Measurements from ENCODE around the gene OR11L1.

The OR11L1 gene, protein sequence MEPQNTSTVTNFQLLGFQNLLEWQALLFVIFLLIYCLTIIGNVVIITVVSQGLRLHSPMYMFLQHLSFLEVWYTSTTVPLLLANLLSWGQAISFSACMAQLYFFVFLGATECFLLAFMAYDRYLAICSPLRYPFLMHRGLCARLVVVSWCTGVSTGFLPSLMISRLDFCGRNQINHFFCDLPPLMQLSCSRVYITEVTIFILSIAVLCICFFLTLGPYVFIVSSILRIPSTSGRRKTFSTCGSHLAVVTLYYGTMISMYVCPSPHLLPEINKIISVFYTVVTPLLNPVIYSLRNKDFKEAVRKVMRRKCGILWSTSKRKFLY

DNA sequence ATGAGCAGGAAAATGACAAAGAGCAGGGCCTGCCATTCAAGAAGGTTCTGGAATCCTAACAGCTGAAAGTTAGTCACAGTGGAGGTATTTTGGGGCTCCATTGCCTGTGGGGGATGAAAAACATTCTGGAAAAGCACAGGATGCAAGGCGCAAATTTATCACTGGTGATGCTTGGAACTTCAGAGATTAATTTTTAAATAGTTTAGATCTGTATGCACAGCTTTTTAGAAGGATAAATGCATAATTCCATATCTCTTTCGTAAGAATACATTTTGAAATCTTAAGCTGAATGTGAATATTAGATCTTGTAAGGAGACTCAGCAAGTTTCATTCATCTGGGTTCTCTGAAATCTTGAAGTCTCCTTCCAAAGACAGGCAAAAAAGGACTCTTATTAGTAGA is at the start of gene OR11L1:
Gene OR11L1, minus strand, starts transcription at position 101 of the 400 bp plus-strand sequence. Its CDS starts 0 bp downstream, at position 101.
- no peak for DNase-seq (ENCODE audit: low read depth)

DNA sequence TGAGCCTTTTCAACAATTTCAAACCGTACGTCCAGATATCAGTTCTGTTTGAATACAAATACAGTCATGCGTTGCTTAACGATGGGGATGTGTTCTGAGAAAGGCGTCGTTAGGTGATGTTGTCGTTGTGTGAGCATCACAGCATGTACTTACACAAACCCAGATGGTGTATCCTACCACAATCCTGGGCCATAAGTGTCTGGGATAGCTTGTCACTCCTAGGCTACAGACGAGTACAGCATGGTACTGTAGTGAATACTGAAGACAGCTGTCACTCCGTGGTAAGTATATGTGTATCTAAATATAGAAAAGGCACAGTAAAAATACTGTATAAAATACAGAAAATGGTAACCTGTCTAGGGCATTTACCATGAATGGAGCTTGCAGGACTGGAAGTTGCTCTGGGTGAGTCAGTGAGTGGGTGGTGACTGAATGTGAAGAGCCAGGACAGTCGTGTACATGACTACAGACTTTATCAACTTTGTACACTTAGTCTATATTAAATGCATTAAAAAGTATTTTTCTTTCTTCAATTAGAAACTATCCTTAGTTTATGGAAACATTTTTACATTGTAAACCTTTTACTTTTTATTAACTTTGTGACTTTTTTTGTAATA is 43.2 kb upstream of the OR11L1 start:
- no peak for DNase-seq (ENCODE audit: low read depth)

DNA sequence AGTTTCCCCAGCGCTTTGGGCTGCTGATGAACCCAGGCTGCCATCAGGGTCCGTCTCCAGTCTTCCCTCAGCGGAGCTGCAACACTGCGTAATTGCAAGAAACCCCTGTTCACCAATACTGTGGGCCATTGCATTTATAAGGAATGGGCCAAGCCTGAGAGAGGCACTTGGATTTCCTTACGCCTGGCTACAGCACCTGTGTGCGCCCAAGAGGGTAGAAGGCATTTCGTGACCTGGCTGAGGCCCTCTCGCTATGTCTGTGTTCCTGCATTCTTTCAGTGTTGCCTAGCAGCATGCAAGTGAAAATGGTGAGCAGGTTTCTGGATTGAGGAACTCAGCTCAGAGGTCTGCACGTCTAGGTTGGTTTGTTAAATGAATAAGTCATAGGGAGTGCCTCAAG is 41.6 kb upstream of the OR11L1 start:
- DNase-seq (ENCODE audit: low read depth): no peak

DNA sequence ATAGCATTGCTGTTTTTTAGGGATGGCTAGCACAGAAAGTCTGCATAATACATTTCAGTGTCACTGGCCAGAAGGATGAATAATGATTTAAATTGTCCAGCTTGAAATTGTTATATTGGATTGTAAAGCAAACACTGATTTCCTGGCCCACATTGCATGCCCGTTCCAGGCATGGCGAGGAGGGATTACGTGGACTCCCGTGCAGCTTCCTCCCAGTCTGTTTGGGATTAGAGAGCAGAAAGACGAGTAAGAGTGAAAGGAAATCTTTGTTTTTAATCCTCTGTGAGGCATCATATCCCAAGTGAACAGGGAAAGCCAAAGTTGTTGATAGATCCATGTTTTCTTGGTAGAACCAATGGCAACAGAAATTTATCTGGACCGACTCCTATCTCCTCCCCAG is 23.7 kb upstream of the OR11L1 start:
- no peak for DNase-seq (ENCODE audit: low read depth)

DNA sequence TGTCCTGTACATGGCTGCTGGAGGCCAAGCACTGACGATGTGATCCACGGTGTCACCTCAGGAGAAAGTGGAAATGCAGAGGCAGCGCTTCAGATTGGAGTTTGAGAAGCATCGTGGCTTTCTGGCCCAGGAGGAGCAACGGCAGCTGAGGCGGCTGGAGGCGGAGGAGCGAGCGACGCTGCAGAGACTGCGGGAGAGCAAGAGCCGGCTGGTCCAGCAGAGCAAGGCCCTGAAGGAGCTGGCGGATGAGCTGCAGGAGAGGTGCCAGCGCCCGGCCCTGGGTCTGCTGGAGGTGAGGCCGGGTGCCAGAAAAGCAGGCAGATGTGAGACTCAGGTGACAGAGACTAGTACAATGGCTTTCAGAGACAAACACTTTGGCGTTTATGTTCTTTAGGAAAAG is 22.9 kb upstream of the OR11L1 start:
- no peak for DNase-seq (ENCODE audit: low read depth)

DNA sequence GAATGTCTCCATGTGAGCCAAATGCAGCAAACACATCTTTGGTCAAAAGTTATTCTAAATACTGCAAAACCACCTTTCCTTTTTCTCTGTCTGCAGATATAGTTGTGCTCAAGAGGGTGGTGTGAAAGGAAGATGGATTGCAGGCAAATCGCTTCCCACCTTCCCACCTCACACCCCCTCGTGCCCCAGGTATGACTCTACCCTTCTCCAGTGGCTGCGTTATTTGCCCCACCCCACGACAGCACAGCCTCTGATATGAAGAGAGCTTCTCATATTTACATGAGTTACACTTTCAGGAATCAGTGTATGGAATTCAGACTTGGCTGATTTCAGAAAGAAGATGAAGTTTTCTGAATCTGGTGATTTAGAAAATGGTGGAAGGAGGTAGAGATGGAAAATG is 21.1 kb upstream of the OR11L1 start:
- DNase-seq (ENCODE audit: low read depth): no peak

DNA sequence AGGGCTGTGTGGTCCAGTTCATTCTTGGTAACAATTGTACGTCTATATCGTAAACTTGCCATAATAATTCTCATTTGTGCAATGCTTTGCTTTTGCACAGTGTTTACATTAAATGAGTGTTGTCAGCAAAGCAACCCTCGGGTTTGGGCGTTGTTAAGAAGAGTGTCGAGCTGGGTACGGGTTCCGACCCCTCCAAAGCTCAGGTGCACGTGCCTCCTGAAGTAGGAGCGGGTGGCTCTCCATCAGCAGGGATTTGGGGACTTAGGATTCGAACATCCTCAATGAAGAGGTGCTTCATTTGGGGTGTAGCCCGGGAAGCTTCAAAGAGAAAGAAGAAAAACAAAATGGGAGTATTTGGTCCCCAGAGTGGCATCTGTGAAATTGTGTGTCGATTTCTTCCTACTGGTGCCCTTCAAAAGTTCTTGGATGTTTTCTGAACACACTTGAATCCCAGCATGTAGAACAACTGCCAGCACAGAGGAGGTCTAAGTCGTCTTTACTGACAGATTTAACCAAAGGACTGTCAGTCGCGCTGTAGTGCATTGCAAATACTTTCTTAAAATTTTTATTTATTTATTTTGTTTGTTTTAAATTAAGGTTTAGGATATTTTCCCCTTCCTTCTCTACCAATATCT is 16.4 kb upstream of the OR11L1 start:
- DNase-seq (ENCODE audit: low read depth): no peak

DNA sequence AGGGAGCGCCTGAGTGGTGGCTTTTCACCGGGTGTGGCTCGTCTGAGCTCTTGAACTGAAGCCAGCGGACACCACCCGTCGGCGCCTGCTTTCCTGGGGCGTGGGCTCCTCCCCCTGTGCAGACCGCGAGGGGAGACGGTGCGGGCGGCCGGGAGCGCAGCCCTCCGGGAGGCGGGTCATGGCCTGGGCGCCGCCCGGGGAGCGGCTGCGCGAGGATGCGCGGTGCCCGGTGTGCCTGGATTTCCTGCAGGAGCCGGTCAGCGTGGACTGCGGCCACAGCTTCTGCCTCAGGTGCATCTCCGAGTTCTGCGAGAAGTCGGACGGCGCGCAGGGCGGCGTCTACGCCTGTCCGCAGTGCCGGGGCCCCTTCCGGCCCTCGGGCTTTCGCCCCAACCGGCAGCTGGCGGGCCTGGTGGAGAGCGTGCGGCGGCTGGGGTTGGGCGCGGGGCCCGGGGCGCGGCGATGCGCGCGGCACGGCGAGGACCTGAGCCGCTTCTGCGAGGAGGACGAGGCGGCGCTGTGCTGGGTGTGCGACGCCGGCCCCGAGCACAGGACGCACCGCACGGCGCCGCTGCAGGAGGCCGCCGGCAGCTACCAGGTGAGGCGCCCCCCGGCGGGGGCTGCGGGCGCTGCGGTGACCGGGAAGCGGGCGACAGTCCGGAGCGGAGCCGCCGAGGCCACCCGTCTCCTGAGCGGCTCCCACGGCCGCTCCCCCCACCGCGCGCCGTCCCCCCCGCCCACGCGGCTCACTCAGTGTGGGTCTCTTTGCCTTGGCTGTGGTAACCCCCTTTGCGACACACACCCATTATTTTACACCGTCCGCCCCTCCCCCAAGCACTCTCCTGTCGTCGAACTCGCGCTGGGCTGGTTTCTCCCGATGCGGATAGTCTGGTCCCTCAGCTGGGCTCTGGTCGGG is 15.6 kb upstream of the OR11L1 start, which contains the start of gene TRIM58:
Gene TRIM58, plus strand, starts transcription at position 119 of the 916 bp plus-strand sequence. Its CDS starts 60 bp downstream, at position 179.
- no peak for DNase-seq (ENCODE audit: low read depth)

DNA sequence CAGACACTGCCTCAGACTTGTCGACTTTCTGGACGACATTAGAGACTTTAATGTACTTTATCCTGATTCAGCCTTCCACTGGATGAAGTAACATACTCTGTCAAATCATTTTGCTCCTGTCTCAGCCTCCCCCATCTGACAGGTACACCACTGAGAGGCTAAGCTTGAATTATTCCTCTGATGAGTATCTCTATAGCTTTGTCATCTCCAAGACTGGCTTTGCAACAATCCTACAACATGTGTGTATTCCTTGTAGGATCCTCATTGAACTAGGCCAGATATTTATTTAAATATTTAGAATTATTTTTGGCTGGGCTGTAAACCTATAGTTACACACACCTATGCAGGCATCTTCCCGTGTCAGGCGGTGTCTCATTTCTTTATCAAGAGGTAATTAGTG is 14.2 kb upstream of the OR11L1 start:
- no peak for DNase-seq (ENCODE audit: low read depth)

DNA sequence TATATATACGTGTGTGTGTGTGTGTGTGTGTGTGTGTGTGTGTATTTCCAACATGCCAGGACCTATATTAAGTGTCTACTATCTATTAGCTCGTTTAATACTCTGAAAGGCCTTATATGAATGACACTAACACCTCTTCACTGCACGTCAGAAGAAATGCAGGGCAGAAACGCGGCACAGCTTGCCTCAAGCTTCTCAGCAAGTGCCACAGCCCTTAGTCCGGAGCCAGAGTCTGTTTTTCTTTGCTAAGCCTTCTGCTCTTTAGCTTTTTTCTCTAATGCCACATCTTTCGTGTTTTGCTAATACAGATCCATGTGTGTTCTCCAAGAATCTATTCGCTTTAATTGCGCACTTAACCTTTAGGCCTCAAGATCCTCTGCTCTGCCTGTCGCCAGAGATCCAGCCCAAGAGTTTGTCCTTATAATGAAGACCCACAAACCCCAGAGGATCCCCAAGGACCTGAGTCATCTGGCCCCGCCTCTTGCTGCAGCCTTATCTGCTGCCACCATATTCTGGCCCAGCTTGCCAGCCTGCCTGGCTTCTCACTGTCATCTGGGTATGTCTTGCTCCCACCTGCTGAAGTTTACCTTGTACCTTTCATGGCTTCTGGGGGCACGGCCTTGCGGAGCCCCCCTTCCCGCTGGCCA is 13.3 kb upstream of the OR11L1 start:
- no peak for DNase-seq (ENCODE audit: low read depth)

DNA sequence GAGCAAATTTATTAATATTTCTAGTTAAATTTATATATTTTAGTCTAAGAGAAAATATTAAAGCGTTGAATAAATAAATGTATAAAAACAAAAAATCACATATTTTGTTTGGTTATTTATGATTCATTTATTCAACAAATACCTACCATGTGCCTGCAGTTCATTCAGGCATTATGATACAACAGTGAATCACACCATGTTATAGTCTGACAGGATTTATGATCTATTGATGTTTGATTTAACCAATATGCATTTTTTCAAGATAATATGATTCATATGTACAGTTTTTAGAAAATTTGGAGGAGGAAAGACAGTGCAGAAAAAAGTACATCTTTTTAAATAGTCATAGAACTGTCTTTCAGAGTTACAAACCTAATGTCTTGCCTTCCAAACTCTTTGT is 7.9 kb upstream of the OR11L1 start:
- no peak for DNase-seq (ENCODE audit: low read depth)

DNA sequence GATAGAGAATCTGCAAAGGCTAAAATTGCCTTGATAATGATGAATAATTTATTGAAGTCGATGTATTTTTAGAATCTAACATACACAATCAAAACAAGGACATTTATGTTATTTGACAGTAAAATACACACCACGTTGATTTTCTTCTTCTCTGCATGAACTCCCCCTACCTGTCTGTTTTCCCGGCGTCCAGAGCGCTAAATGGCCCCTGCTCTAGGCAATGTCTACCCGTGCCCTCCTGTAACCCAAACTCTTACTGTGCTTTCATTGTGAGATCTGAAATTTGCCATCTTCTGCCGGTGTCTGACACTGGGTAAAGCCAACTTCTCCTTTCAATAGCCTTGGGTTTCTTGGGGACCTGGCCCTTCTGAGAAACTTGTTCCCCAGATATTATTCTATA is 6.7 kb upstream of the OR11L1 start:
- no peak for DNase-seq (ENCODE audit: low read depth)

DNA sequence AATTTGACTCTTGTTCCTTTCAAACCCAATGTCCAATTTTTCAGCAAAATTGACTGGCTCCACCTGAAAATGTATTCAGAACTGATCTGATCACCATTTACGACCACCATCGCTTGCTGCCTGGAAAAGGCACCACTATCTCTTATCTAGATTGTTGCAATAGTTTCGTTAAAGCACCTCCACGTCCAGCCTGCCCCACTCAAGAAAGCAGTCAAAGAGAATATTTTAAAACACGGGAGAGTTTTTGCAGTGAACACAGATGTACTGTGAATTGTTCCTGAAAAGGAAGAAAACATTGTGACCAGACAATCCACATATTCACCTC is 4.0 kb upstream of the OR11L1 start:
- no peak for DNase-seq (ENCODE audit: low read depth)

DNA sequence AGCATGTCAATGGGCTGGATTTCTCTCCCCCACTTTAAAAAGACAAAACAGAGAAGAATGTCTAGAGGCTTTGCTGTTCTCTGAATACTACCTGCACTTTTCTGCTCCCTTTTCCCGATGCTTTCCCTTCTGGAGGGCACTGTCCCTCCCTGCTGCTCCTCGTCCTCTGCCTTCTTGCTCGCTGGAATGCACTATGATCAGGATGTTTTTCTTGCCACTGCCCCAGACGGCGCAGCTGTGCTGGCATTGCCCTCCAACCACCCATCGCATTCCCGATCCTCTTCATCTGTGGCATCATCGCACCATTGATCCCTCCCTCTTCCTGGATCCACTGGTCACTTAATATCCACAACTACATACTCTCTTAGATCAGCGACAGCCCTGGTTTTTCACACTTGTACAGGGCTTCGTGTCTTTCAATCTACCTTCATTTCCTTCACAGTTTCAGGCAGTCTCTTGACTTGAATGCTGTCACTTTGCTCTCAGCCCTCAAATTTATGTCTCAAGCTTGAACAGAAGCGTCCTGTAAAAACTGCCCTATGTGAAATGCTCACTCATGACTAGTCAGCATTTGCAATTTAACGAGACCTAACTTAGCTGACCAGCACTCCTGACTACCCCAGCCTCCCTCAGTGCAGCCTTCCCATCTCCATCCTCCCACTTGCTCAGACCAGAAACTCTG is 3.5 kb upstream of the OR11L1 start:
- no peak for DNase-seq (ENCODE audit: low read depth)

DNA sequence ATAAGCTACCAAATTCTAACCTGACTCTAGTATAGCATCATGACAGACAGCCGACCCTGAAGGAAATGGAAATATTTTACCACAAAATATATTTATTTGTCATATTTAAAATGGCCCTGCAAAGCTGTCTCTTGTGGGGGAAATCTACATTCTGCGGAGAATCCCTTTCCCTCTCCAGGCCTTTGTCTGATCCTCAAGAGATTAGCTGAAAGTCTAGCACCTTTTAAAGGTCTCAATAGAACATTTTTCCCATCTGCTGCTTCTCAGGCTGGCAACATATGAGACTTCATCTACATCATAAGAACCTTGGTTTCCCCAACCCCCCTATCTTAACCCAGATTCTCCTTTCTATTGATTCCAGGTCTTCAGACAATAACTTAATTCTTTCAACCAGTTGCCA is 1.7 kb upstream of the OR11L1 start:
- no peak for DNase-seq (ENCODE audit: low read depth)

DNA sequence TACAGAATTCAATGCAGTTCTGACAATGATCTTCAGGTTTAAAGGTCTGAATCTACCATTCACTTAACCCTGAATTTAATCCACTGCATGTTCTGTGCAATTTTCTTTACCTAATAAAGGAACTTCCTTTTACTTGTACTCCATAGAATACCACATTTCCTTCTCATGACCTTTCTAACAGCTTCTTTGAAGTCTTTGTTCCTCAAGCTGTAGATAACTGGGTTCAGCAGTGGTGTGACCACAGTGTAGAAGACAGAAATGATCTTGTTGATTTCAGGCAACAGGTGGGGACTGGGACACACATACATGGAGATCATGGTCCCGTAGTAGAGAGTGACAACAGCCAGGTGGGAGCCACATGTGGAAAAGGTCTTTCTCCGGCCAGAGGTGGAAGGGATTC is 878 bp downstream of the OR11L1 start:
- no peak for DNase-seq (ENCODE audit: low read depth)

DNA sequence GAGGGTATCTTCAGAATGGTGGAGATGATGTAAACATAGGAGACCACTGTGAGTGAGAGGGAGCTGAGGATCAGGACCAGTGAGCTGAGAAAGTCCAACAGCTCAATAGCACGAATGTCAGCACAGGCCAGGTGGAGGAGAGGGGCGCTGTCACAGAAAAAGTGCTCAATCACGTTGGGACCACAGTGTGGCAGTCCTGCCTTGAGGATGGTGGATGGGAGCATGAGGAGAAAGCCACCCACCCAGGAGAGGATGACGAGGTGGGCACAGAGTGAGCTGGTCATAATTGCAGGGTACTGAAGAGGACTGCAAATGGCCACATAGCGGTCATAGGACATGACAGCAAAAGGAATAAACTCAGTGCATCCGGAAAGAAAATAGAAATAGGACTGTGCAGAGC is 8.1 kb downstream of the OR11L1 start:
- DNase-seq (ENCODE audit: low read depth): no peak

DNA sequence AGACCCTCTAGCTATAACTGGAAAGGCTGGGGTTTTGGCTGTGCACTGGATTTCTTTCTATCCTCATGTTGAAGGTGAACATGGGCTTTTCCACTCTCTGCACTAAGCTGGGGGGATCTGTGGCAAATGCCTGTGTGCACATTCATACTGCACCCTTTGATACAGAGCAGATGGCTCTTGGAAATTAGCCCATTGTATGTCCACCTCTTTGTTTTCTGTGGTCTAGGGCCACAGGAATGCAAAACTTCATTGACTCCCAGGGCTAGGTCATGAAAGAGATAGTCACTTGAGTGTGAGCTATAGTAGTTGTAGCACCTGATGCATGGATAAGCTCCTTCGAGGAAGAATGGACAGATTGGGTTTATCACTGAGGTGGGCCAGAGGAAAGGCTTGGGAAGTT is 12.0 kb downstream of the OR11L1 start:
- no peak for DNase-seq (ENCODE audit: low read depth)

DNA sequence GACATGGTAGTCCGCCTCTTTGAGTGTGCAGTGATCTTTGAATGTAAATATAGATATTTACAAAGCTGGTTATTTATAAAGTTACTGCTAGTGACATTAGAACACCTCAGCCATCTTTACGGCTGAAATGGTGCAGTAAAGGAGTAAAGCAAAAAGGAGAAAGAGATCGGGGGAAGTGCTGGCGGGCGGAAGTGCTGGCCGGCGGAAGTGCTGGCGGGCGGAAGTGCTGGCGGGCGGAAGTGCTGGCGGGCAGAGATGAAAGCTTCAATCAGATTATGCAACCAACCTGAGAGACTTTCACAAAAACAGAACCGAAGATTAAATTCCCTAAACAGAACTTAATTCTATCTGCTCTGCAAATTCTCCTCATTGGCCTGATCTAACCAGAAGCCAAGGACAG is 16.3 kb downstream of the OR11L1 start:
- DNase-seq (ENCODE audit: low read depth): no peak

DNA sequence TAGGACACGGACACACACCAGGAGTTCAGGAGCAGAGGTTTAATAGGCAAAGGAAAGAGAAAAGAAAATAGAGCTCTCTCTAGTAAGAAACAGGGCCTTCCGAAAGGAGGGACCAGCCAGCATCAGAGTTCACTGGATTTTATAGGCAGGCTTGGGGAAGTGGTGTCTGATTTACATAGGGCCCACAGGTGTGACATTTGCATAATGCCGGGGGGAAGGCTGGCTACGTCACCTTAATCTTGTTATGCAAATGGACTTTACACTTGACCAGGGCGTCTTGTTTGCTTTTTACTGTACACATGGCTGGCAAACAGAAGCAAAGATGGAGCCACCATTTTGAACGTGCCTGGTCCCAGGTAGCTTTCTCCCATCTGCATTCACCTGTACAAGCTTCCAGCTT is 17.7 kb downstream of the OR11L1 start, which contains the start of gene OR14A16:
Gene OR14A16, minus strand, starts transcription at position 97 of the 400 bp plus-strand sequence. CDS start 8,390 bp downstream, outside the sequence.
- DNase-seq (ENCODE audit: low read depth): no peak

DNA sequence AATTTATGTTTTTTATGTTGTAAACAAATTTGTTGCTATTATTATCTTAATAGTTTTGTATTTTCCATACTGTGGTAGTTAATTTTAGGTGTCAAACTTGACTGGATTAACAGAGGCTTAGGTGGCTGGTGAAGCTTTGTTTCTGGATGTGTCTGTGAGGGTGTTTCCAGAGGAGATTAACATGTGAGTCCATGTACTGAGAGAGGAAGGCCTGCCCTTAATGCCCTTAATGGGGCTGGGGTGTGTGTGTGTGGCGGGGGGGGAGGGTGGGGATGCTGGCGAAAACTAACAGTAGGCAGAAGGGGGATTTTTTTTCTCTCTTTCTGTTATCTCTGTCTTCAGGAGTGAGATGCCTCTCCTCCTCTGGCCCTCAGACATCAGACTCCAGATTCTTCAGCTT is 19.6 kb downstream of the OR11L1 start:
- no peak for DNase-seq (ENCODE audit: low read depth)

All from stimulated activated CD4-positive, alpha-beta T cell treated with anti-CD3 and anti-CD28 coated beads, Interleukin-2, amount 100 ng/mL, for 4 hours (primary cell).